Tibial nerve (tissue), 4 donors: ENCODE results near the gene DUS2. TPM values are rescaled to one million over a fixed set of nuclear protein-coding genes. Genes with fewer than 3 reads are reported as not detected.
A peak's percentile ranks its signal among the peaks of the same experiment; 100 is the strongest.

Experiments used
- DNase-seq, 2 donors: peaks; one replicate each; pipeline ENCODE4 v3.0.0-alpha.2; 2019; ENCODE audit warnings: low spot score in 2 of 2
- H3K27ac ChIP-seq, 4 donors: fragments of 200-600 bp; sonication (generic) in 3 of 4; one replicate each; pipeline ENCODE4 v1.5.1; 2017 to 2019; ENCODE audit warnings: mild to moderate bottlenecking in 1 of 4
- H3K27me3 ChIP-seq, 2 donors: fragments of 200-600 bp; sonication (generic) in 1 of 2; one replicate each; pipeline versions ENCODE4 v1.5.1 to v1.6.0; 2017 to 2019
- H3K36me3 ChIP-seq, 3 donors: fragments of 200-600 bp; sonication (generic); one replicate each; pipeline ENCODE4 v1.5.1; 2018 to 2019
- H3K4me1 ChIP-seq, 4 donors: fragments of 200-600 bp; sonication (generic) in 3 of 4; one replicate each; pipeline ENCODE4 v1.5.1; 2017 to 2019
- H3K4me3 ChIP-seq, 4 donors: fragments of 200-600 bp; sonication (generic) in 3 of 4; one replicate each; pipeline ENCODE4 v1.5.1; 2017 to 2019; ENCODE audit warnings: mild to moderate bottlenecking in 1 of 4, moderate library complexity in 1 of 4
- H3K9me3 ChIP-seq, 4 donors: fragments of 200-600 bp; sonication (generic) in 3 of 4; one replicate each; pipeline ENCODE4 v1.5.1; 2017 to 2019
- CTCF ChIP-seq, 5 experiments: fragments of 200-600 bp in 3 of 5; fragments of 450-650 bp in 2 of 5; sonication (generic) in 3 of 5; IDR thresholded peaks; one replicate each; pipeline ENCODE4 v1.5.1; 2016 to 2019; ENCODE audit warnings: antibody characterized with exemption in 5 of 5, mild to moderate bottlenecking in 3 of 5, moderate library complexity in 2 of 5
- EP300 ChIP-seq, 2 donors: sonication (generic); formaldehyde crosslinking; IDR thresholded peaks; one replicate each; pipeline ENCODE4 v1.6.1; 2017; ENCODE audit warnings: antibody characterized with exemption in 2 of 2, mild to moderate bottlenecking in 1 of 2
- POLR2A ChIP-seq, 2 donors: fragments of 450-650 bp; IDR thresholded peaks; one replicate each; pipeline ENCODE4 v1.6.1; 2017; ENCODE audit warnings: antibody characterized with exemption in 2 of 2, mild to moderate bottlenecking in 2 of 2, moderate library complexity in 2 of 2
- WGBS, 2 donors: methylation state at CpG; one replicate each; pipeline ENCODE4 v1.1.5; 2018; 5-methylcytosine and 5-hydroxymethylcytosine counted together
- total RNA-seq, 4 donors: library from RNA; depleted of rRNA; stranded (reverse); fragments of >200 nt; gene quantifications; one replicate each; pipeline ENCODE4 v1.1.0, GENCODE V29; 2016

DUS2 gene
- total RNA-seq, 4 donors from 2014 or later = 4.7 to 31.2 (median 15.4) TPM

GRCh38 chr16:68065716-68066305 is 42.7 kb downstream of the DUS2 start:
- Histone ChIP-seq H3K36me3 (peaks cover 0 to 41% (median 0%) of the 10 kb centered on the region in 3 donors), H3K27me3 (no peaks in the 10 kb centered on the region), H3K9me3 (no peaks in the 10 kb centered on the region), H3K4me3 (no peak overlapping the region), H3K27ac (peak overlapping the region in 3 of 4 donors; percentile 28 to 81 (median 80)), H3K4me1 (peaks cover 0 to 61% (median 14%) of the 10 kb centered on the region in 4 donors)
- no peak for DNase-seq
- 45 to 51% methylated on average over 6 of the region's 6 CpGs for WGBS, 2 donors
- TF ChIP-seq EP300 (IDR thresholded peaks at IDR 0.05) (peak in 1 of 2 donors; percentile 22), CTCF (IDR thresholded peaks at IDR 0.05) (no peak)

- WGBS, 2 donors = 22 to 40% methylated on average over 1 of the region's 1 CpG
- Histone ChIP-seq H3K9me3 (no peaks in the 10 kb centered on the region), H3K36me3 (peaks cover 0 to 41% (median 0%) of the 10 kb centered on the region in 3 donors), H3K27me3 (no peaks in the 10 kb centered on the region), H3K4me3 (no peak overlapping the region), H3K4me1 (peaks cover 0 to 61% (median 17%) of the 10 kb centered on the region in 4 donors), H3K27ac (peak overlapping the region in 2 of 4 donors; percentile 72 to 80)
- DNase-seq = no peak
- TF ChIP-seq CTCF (IDR thresholded peaks at IDR 0.05) (no peak), POLR2A (IDR thresholded peaks at IDR 0.05) (no peak)
Observed at GRCh38 chr16:68066763-68067162, 43.7 kb downstream of the DUS2 start.

- DNase-seq = no peak
- H3K9me3 ChIP-seq = no peaks in the 10 kb centered on the region
- H3K4me3 ChIP-seq = no peak overlapping the region
- no peaks in the 10 kb centered on the region for H3K27me3 ChIP-seq
- peaks cover 0 to 69% (median 19%) of the 10 kb centered on the region in 4 donors for H3K4me1 ChIP-seq
- TF ChIP-seq CTCF (IDR thresholded peaks at IDR 0.05) (no peak), EP300 (IDR thresholded peaks at IDR 0.05) (no peak), POLR2A (IDR thresholded peaks at IDR 0.05) (no peak)
- 84 to 88% methylated on average over 9 of the region's 9 CpGs for WGBS, 2 donors
- H3K36me3 ChIP-seq = peaks cover 0 to 50% (median 0%) of the 10 kb centered on the region in 3 donors
- peak overlapping the region in 1 of 4 donors; percentile 41 for H3K27ac ChIP-seq
Observed at GRCh38 chr16:68068926-68069325, 45.8 kb downstream of the DUS2 start.

GRCh38 chr16:68069511-68070248 is 46.6 kb downstream of the DUS2 start:
- Histone ChIP-seq H3K27ac (peak overlapping the region in 1 of 4 donors; percentile 24), H3K4me1 (peaks cover 0 to 61% (median 17%) of the 10 kb centered on the region in 4 donors), H3K4me3 (no peak overlapping the region), H3K27me3 (no peaks in the 10 kb centered on the region), H3K9me3 (no peaks in the 10 kb centered on the region), H3K36me3 (peaks cover 0 to 58% (median 0%) of the 10 kb centered on the region in 3 donors)
- WGBS, 2 donors = 80 to 83% methylated on average over 6 to 7 of the region's 7 CpGs
- DNase-seq = no peak
- no peak for TF ChIP-seq EP300 (IDR thresholded peaks at IDR 0.05)
- no peak for TF ChIP-seq POLR2A (IDR thresholded peaks at IDR 0.05)
- no peak for TF ChIP-seq CTCF (IDR thresholded peaks at IDR 0.05)

- Histone ChIP-seq H3K9me3 (no peaks in the 10 kb centered on the region), H3K4me3 (no peak overlapping the region), H3K27ac (no peak overlapping the region), H3K36me3 (peaks cover 0 to 64% (median 0%) of the 10 kb centered on the region in 3 donors), H3K27me3 (no peaks in the 10 kb centered on the region), H3K4me1 (peaks cover 0 to 55% (median 19%) of the 10 kb centered on the region in 4 donors)
- WGBS, 2 donors = 64 to 74% methylated on average over 2 of the region's 2 CpGs
- no peak for TF ChIP-seq EP300 (IDR thresholded peaks at IDR 0.05)
- TF ChIP-seq CTCF (IDR thresholded peaks at IDR 0.05) = no peak
- TF ChIP-seq POLR2A (IDR thresholded peaks at IDR 0.05) = no peak
- DNase-seq = no peak
Observed at GRCh38 chr16:68070249-68070730, 47.2 kb downstream of the DUS2 start.
